ENCODE results near the gene SNHG17.
"Not testable (repeated sequence)": the region's sequence is repeated elsewhere in the genome, so short reads cannot be mapped to it uniquely, and the experiment has no call there.

The SNHG17 gene

GRCh38 chr20:38434770-38435554, at the start of gene SNHG17:
SNHG17 (minus strand) TSS chr20:38435328.
- DNase-seq (ENCODE audit: low read depth), result peak; percentile 82

GRCh38 chr20:38479596-38479995, 44.5 kb upstream of the SNHG17 start:
- DNase-seq (ENCODE audit: low read depth), result no peak

- no peak for DNase-seq (ENCODE audit: low read depth)
Measured at GRCh38 chr20:38477747-38478146, 42.6 kb upstream of the SNHG17 start.

GRCh38 chr20:38473367-38473795, 38.3 kb upstream of the SNHG17 start:
- no peak for DNase-seq (ENCODE audit: low read depth)

- DNase-seq (ENCODE audit: low read depth), result peak; percentile 97
Measured at GRCh38 chr20:38472513-38473366, 37.6 kb upstream of the SNHG17 start, which contains the start of gene RALGAPB. RALGAPB (plus strand) TSS chr20:38472843; CDS start chr20:38488433, 15,590 bp downstream.

GRCh38 chr20:38471987-38472512, 36.9 kb upstream of the SNHG17 start:
- no peak for DNase-seq (ENCODE audit: low read depth)

- no peak for DNase-seq (ENCODE audit: low read depth)
Measured at GRCh38 chr20:38471245-38471644, 36.1 kb upstream of the SNHG17 start.

- DNase-seq (ENCODE audit: low read depth), result no peak
Measured at GRCh38 chr20:38466983-38467382, 31.9 kb upstream of the SNHG17 start.

- DNase-seq (ENCODE audit: low read depth), result no peak
Measured at GRCh38 chr20:38466171-38466570, 31.0 kb upstream of the SNHG17 start.

GRCh38 chr20:38461569-38461968, 26.4 kb upstream of the SNHG17 start:
- not testable (repeated sequence) for DNase-seq (ENCODE audit: low read depth)

- not testable (repeated sequence) for DNase-seq (ENCODE audit: low read depth)
Measured at GRCh38 chr20:38461167-38461566, 26.0 kb upstream of the SNHG17 start.

- DNase-seq (ENCODE audit: low read depth), result not testable (repeated sequence)
Measured at GRCh38 chr20:38460631-38461030, 25.5 kb upstream of the SNHG17 start.

- no peak for DNase-seq (ENCODE audit: low read depth)
Measured at GRCh38 chr20:38460040-38460623, 25.0 kb upstream of the SNHG17 start.

- no peak for DNase-seq (ENCODE audit: low read depth)
Measured at GRCh38 chr20:38458314-38458713, 23.2 kb upstream of the SNHG17 start.

- DNase-seq (ENCODE audit: low read depth), result no peak
Measured at GRCh38 chr20:38454556-38455473, 19.7 kb upstream of the SNHG17 start.

GRCh38 chr20:38453941-38454340, 18.8 kb upstream of the SNHG17 start:
- no peak for DNase-seq (ENCODE audit: low read depth)

- no peak for DNase-seq (ENCODE audit: low read depth)
Measured at GRCh38 chr20:38452880-38453624, 17.9 kb upstream of the SNHG17 start.

GRCh38 chr20:38450412-38450975, 15.4 kb upstream of the SNHG17 start:
- no peak for DNase-seq (ENCODE audit: low read depth)

GRCh38 chr20:38449046-38449445, 13.9 kb upstream of the SNHG17 start:
- DNase-seq (ENCODE audit: low read depth), result no peak

All from activated gamma-delta T cell treated with anti-CD3 and anti-CD28 coated beads, Interleukin-2, amount 50 U/mL, for 16 hours (primary cell).